GM18517 (cell line): ENCODE data around the gene HOXA2.

Source experiments
- ATAC-seq: cut with Tn5 transposase; IDR thresholded peaks from one replicate; pipeline ENCODE4 v1.9.1; 2021; ENCODE audit warnings: mild to moderate bottlenecking, moderate library complexity; ENCODE audit not compliant: unreplicated experiment

The HOXA2 gene

DNA sequence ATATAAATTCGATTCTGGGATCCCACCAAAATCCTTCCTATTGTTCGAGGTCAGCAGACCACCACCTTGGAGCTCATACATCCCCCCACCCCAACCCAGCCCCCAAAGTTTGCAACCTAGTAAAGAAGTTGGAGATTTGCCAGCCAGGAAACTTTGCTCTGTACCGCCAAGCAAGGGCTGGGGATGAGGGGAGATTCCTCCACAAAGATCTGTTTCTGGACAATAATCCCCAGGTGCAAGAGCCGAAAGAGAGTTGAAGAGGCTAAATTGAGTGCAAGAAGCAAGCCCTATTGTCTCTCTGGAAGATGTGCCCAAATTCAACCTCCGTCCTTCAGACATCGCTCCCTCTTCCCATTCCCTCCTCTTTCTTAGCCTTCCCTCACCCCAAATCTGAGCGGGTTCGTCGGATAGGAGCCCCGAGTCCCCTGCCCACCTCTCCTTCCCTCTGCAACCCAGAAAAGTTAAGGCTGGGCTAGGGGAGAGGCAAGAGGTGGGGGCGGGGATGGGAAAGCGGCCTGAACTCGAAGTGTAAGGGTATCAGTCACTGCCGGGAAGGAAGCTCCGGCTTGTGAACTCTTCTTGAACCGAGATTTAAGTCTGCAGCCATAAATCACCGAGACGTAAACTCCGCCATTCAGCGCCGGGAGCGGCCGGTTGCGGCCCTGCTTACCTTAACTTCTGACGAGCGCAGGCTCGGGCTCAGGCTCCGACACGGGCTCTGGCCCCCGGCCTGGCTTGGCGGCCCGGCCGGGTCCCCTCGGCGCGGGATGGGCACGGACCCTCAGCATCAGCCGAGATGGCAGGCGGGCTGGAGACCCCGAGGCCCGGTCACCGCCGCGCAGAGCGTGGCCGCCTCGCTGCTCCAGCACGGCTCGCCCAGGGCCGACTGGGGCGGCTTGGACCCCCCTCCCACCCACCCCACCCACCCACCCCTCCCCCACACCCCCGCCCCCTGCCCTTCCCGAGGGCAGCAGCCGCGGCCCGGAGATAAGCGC, 10.8 kb upstream of the HOXA2 start:
- ATAC-seq, result no peak

DNA sequence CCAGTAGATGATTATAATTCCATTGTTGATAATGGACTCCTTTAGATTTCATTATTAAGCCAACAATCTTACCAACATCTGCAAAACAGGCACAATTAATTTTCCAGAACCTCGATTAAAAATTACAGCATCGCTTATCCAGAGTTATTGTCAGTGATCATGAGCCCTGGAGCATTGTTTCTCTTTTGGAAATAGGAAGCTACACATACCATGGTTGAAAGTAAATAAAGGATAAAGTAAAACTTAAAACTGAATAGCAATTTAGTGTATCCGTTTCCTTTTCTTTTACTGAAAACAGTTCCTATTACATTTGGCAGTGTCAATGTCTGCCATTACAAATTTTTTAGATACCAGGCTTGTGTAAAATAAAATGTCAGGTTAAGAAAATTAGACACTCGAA, 9.9 kb upstream of the HOXA2 start:
- ATAC-seq, result no peak

DNA sequence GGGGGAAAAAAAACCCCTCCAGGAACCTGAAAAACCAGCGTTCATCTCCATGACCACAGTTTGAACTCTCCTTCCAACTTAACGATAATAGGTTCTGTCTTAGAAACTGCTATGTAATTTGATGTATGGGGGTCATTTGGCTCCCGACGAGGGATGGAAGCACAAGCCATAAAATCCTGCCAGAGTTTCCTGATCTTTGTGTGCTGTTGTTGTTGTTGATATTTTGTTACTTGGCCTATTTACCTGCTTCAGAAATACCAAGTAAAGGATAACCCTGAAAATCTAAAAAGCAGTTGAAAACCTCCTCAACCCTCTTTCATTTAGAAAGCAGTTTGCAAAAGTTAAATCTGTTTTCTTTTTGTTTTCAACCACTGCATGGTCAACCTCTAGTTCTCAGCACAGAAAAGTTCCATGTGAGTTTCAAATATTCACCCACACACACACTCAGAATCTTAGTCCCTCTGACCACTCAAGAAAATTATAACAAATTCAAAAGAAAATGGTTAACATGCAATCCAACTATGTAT, 9.3 kb upstream of the HOXA2 start:
- ATAC-seq, result no peak

DNA sequence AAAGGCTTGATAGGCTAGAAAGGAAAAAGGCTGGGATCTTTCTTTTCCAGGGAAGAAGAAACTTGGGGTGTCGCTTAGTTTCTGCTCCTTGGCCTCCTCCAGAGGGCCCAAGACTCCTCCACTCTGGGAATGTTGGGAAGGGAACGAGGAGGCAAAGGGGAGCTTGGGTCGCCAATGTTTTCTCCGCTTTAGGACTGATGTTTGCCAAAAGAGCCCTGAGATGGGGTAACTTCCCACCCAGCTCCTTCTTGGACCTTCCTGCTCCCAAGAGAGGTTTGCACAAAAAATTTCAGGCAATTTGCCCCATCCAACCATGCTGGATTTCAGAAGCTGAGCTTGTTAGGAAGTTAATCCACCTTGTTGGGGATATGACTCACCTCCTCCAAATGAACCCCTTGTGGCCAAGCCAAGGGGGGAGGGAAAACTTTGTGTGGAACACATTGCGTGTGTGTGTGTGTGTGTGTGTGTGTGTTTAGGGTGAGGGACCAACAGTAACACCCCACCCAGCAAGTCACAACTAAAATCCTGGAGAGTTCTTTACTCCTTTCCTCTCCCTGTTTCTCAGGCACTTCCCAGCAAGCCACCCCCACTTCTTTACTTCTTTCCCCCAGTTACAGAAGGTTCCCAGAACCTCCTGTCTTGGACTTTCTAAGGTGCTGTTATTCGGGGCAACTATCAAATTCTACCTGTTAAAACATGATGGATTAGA, 8.7 kb upstream of the HOXA2 start:
- ATAC-seq, result no peak

DNA sequence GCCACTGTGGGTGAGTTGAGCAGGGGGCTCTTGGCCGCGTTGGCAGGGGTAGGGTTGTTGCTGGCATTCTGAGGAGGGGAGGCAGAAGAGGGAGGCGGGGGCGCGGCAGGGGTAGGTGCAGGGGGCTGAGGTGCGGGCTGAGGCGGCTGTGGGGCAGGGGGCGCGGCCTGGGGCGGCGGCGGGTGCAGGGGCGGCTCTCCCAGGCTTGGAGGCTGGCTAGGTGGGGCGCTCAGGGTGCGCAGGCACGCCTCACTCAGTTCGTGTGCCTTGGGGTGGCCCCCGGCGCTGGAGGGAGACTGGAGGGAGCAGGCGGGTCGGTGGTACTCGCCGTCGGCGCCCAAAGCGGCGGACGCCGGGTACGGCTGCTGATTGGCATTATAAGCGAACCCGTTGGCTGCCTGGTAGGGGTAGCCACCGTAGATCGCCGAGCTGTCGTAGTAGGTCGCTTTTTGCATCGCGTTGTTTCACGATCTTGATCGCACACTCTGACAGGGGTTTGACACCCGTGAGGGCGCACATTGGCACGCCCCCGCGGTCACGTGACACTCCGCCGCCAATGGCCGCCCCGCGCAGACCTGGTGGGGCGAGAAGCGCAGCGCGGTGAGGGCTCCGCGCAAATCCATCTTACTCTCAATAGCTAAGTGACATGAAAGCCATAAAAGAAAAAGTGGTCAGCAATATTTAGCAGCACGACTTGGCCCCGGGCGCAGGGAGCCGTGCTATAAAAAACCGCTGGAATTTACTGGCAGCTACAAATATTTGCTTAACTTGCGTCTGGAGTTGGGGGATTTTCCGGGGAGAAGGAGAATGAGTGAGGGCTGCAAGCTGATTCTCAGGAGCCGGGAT, 7.9 kb upstream of the HOXA2 start:
- no peak for ATAC-seq

DNA sequence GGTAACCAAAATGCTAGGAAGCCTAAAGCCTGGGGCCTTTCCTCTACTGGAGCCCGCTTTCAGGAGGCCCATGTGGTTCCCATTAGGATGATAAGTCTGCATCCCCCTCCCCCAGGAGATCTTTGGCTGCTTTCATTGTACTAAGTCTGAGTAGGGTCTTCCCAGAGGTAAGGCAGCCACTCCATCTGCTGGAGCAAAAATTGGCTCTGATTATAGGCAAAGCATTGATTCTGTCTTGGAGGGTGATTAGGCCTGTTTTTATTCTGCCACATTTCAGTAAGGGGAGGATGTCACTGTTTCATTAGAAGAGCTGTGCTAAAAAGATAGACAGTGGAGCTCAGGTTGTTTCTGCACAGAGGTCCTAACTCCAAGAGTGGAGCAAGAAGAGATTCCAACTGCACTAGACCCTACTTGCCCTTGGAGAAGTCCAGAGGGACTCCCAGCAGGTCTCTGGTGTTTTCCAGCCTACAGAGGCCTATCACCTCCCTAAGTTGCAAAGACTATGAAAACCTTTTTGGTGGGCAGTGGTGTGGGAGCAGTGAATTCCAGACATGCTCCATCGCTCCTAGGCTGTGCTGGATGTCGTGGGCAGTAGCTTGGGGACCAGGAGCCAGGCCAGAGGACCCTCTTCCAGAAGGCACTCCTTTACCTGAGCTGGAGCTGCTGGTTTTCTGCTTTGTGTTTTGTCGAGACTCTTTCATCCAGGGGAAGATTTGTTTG, 7.1 kb upstream of the HOXA2 start:
- no peak for ATAC-seq

DNA sequence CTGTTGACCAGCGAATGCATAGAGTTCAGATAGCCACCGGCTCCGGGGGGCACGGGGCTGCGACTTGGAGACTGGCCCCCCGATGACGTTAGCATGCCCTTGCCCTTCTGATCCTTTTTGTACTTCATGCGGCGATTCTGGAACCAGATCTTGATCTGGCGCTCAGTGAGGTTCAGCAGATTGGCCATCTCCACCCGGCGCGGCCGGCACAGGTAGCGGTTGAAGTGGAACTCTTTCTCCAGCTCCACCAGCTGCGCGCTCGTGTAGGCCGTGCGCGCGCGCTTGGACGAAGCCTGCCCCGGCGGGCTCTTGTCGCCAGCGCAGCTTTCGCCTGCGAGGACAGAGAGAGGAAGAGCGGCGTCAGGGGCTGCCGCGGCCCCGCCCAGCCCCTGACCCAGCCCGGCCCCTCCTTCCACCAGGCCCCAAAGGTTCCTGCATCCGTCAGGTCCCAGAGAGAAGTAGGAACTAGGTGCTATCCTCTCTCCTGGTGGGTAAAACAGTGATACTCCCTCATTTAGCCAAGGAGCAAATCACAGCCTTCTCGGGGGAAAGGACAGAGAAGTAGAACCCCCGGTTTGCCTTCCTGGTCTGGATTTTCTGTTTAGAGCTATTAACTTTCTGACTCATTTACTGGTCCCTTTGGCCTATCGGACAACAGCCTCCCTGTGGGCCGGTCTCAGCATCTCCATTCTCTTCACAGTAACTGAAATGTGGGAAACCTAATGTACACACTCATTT, 6.1 kb upstream of the HOXA2 start:
- no peak for ATAC-seq

DNA sequence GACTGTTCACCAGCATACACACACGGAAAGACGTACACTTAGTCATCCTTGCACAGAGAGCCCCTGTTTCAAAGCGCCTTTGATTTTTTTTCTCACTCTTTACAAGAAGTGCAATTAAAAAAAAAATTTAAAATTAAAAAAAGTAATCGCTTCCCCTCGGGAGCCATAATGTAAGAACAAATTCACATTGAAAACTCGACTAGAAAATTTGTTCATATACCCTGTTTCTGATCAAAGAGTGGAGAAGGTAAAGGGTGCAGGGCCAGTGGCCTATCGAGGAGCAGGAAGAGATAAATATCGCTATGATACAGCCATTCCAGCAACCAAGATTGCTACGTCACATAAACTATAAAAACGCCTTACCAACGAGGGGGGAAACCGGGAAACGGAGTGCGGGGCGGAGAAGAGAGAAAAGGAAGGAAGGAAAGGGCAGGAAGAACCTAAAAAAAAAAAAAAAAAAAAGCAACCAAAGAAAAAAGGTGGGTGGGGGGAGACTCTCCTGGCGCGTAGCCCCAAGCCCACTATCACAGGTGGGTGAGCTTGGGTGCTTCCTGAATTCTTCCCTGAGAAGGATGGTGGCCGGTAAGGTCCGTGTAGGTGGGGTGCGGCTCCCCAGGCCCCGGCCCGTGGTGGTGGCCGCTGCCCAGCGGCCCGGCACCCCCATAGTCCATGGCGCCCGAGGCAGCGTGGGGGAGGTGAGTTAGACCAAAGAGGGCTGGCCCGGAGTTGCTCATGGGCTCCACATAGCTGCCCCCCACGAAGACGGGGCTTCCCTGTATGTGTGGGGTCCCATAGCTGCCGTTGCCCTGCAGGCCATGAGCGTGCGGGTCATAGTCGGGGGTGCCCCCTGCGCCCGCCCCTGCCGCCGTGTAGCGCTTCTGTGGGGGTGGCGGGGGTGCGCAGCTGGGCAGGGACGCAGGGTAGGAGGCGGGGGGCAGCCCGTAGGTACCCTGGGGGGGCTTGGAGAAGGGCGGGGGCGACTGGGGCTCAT, 5.2 kb upstream of the HOXA2 start:
- no peak for ATAC-seq

DNA sequence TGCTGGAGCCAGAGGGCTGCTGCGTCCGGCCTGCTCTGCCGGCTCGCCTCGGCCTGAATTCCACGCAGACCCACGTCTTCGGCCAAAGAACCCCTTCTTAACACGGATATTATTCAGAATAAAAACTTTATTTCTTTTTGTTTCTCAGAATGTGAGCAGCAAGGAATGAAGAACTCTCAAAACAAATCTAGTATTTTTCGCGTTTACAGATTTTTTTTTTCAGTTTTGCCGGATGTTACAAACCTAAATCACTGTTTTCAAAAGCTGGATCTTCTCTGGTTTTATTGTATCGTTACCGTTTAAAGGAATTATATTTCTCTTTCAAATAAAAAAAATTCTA, 4.4 kb upstream of the HOXA2 start:
- ATAC-seq, result no peak

DNA sequence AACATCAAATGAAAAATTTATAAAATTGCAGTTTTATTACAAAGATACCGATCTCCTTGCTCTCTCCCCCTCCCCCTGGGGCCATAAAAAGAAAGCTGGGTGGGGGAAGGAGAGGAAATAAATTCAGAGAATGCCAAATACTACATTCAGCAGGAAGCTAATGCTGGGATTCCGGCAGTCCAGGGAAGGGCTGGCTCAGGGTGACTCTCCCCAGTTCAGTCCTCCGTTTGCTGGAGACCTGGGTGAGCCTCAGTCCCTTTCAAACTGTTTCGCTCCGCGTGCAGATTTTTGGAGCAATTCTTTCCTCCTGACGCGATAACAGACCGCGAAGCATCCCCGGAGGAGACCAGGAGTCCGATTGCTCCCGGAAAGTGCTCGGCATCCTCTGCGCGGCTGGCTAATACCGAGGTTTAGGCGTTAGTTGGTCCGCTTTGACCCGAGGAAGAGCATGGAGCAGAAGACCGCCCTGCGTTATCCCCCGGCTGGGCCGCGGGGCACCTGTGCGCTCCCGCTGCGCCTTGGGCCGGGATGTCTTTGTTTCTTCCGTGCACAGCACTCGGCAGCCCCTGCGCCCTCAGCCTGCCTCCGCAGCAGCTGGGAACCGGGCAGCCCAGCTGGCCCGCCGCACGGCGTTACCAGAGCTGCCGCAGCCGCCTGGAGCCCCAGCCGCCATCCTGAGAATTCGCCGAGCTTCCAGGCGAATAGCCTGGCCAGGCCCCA, 3.9 kb upstream of the HOXA2 start:
- ATAC-seq, result no peak

DNA sequence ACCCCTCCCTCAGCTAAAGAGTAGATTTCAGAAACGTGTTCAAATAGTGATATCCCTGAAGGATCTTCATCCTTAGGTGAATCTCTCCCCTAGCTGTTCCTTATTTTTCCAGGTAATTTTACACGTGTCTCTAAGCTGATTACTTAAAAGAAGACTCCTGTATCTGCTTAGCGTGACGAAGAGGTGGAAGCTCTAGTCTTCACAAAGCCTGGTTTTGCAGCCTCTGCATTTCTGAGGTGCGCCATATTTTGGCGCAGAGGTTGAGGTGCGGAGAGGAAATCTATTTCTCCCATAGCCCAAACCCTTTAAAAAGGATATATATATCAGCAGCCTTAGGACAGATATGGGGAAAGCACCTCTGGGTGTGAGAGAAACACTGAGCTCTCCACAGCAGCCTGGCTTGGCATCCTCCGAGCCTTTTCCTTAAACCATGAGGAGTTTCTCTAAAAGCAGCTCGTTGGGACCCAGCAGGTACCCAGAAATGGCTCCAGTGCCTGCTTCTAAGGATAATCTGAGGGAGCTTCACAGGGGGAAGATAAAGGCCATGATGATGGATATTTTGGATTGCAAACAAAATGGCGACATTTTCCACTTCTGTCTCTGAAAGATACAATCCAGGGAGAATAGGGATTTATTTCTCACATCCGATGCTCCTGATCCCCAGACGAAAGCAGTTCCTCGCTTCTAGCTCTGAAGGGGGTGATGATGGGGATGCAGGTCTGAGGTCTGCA, 3.0 kb upstream of the HOXA2 start:
- ATAC-seq, result no peak

DNA sequence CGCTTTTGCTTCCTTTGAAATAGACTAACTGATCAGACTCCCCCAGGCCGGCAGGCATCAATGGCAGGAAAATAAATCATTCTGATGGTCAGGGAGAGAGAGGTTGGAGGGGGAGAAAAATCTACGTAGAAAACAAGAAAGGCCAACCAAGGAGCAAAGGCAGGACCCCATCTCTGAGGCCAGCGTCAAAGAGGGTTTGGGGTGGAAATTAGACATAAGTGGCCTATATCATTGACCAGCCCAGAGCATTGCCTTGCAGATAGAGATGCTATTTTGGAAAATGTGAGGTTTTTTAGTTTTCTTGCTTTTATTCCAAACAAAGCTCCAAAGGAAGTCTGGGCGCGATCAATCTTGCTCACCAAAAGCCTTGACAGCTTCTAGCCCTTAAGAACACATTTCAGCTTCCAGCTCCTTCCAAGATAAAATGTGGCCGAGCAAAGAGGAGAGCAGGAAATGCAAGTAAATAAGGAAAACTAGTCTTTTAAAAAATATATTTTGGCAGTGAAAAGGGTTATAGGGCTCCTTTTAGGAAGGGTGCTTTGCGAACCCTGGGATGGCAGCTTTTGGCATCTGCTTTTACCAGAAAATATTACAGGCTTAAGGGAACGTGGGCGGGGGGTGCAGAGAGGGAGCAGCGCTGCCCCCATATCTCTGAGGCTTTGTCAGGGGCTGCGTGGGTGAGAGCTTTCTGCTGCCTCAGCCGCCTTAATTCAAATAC, 2.0 kb upstream of the HOXA2 start:
- no peak for ATAC-seq

DNA sequence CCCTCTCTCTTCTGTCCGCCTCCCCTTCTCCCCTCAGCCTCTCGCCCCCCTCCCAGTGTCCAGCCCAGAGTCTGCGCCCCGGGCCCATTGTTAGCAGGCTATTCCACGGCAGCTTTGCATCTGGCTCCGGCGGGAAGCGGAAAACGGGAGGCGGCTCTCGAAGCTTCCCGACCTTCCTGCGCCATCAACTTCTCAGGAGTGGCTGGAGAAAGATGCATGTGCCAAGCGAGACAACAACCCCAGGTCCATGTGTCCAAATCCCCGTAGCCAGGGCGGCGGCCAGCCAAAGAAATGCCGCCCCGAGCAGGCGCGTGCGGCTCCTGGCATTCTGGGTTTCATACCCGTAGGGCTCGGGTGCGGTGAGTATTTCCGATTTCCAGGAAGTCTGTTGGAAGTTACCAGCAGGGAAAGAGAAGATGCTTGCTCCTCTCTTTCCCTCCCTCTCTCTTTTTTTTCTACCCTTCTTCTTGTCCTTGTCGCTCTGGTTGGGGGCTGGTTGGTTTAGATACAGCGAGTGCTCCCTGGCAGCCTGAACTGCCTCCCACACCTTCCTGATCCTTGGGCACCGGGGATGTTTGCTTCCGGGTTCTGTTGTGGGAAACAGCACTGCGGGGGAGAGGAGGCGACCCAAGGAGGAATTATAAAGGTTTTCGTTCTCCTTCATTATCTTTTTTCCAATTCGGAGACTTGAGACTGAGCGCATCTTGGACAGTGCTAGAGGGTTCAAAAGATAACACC, 1.2 kb upstream of the HOXA2 start:
- no peak for ATAC-seq

DNA sequence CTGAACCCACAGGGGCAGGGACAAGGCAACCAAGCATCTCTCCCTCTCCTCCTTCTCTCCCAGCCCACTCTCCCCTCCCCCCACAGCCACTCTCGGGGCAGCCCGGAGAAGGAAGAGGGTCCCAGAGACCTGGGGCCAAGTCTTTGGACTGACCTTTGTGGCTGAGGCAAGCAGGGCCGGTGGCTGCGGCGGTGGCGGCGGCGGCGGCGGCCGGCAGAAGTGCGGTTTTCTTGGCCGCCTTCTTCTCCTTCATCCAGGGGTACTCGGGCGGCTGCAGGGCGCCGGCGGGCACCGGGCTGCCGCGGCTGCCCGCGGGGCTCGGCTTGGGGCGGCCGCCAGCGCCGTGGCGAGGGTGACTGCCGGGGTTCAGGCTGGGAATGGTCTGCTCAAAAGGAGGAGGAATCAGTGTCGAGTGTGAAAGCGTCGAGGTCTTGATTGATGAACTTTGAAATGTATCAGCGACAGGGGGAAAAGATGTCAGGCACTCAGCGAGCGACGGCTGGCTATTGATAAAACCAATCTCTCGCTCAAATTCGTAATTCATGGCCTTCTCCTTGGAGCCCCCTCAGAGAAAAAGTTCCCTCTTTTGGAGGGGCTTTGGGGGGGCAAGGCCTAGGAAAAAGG, 414 bp downstream of the HOXA2 start:
- ATAC-seq, result no peak

DNA sequence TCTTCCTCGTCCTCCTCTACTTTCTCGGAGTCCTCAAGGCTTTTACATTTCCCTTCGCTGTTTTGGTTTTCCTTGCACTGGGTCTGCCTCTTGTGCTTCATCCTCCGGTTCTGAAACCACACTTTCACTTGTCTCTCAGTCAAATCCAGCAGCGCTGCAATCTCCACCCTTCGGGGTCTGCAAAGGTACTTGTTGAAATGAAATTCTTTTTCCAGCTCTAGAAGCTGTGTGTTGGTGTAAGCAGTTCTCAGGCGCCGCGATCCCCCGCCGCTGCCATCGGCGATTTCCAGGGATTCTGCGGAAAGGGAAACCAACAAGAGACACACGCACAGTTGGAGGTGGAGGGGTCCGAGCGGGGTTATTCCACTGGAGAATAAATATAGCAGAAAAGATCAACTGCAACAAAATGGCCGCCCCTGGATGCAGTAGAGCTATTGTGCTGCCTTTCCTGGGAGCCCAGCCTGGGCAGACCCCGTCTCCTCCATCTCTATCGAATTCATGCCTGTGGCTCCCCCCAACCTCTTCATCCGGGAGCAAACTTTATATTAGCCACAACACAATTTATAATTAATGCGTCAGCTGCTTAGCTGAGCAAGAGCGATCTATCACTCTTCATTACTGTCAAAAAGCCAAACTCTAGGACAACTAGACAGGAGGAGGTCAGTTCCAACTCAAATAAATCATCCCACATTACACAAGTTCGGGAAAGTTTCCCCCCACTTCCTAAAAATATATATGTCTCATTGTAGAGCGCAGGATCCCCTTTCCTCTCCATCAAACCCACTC, 1.1 kb downstream of the HOXA2 start:
- ATAC-seq, result no peak
